GM23338 (cell line): ENCODE data around the gene OGFRL1. TPM values are rescaled to one million over a fixed set of nuclear protein-coding genes. Genes with fewer than 3 reads are reported as not detected.

Experiments used
- EZH2 ChIP-seq: fragments of 200-600 bp; sonication (generic); IDR thresholded peaks from one replicate; pipeline ENCODE4 v1.8.0; 2017; ENCODE audit warnings: antibody characterized with exemption, mild to moderate bottlenecking, low read depth; ENCODE audit not compliant: unreplicated experiment
- JUNB ChIP-seq: IDR thresholded peaks from one replicate; pipeline ENCODE4 v1.6.1; 2016; ENCODE audit warnings: antibody characterized with exemption; ENCODE audit not compliant: unreplicated experiment
- NANOG ChIP-seq: IDR thresholded peaks from 2 replicates; pipeline ENCODE4 v1.6.1; 2016; ENCODE audit warnings: antibody characterized with exemption, borderline replicate concordance
- POLR2AphosphoS5 ChIP-seq: IDR thresholded peaks from 2 replicates; pipeline ENCODE4 v1.6.1; 2016; ENCODE audit warnings: antibody characterized with exemption, low read depth
- REST ChIP-seq: IDR thresholded peaks from one replicate; pipeline ENCODE4 v1.6.1; 2018; ENCODE audit warnings: antibody characterized with exemption; ENCODE audit not compliant: unreplicated experiment
- ZNF114 ChIP-seq: fragments of 250-450 bp; sonication (Bioruptor Pico); IDR thresholded peaks from 2 replicates; pipeline ENCODE4 v1.5.0; 2020; ENCODE audit warnings: mild to moderate bottlenecking, moderate library complexity
- ZNF331 ChIP-seq: fragments of 250-450 bp; sonication (Bioruptor Pico); IDR thresholded peaks from 2 replicates; pipeline ENCODE4 v1.5.0; 2020; ENCODE audit warnings: low read depth, mild to moderate bottlenecking, moderate library complexity
- ZNF462 ChIP-seq: fragments of 250-450 bp; sonication (Bioruptor Pico); IDR thresholded peaks from 2 replicates; pipeline ENCODE4 v1.5.0; 2020; ENCODE audit warnings: mild to moderate bottlenecking, moderate library complexity
- polyA plus RNA-seq: library from polyadenylated mRNA; unstranded; fragments of >200 nt; fragmentation: Nextera tagmentation; extraction: Ambion mirVana; gene quantifications from 2 replicates; pipeline ENCODE4 v1.2.1, GENCODE V29; 2016
- total RNA-seq: library from RNA; depleted of rRNA; stranded (reverse); fragments of >200 nt; shearing (Covaris generic); gene quantifications from 2 replicates; pipeline ENCODE4 v1.2.3, GENCODE V29; 2014

The OGFRL1 gene
- total and polyA plus RNA-seq, 2 experiments from 2014 or later: 4.2 to 10.0 TPM

- TF ChIP-seq ZNF462 (CRISPR knock-in tag): no peak
- TF ChIP-seq REST: no peak
- no peak for TF ChIP-seq ZNF114 (CRISPR knock-in tag)
- TF ChIP-seq POLR2AphosphoS5: no peak
- no peak for TF ChIP-seq NANOG
- TF ChIP-seq EZH2: no peak
- no peak for TF ChIP-seq JUNB
- no peak for TF ChIP-seq ZNF331 (CRISPR knock-in tag)
Measured at GRCh38 chr6:71299541-71300470, 11.2 kb downstream of the OGFRL1 start (continued).
